BJ (cell line): ENCODE data around the gene MAPKAPK3. TPM values are rescaled to one million over a fixed set of nuclear protein-coding genes. Genes with fewer than 3 reads are reported as not detected.

Experiments
- CTCF ChIA-PET: fragments of 350-600 bp; formaldehyde crosslinking; extraction: SDS; loops from one replicate; lab custom pipeline; 2021; ENCODE audit warnings: antibody characterized with exemption, inconsistent platforms; lab: Yijun Ruan, JAX
- POLR2A ChIA-PET: fragments of 300-600 bp; sonication (Branson Sonifier 250); formaldehyde crosslinking; extraction: SDS; loops from one replicate; lab custom pipeline; 2021; ENCODE audit warnings: antibody characterized with exemption; lab: Charles Lee
- DNase-seq: peaks from one replicate; pipeline ENCODE4 v3.0.0-alpha.2; 2011; ENCODE audit warnings: low read depth
- H3K27me3 ChIP-seq: 2 replicates; pipeline ENCODE4 v1.6.0; 2011; ENCODE audit warnings: low read length; ENCODE audit not compliant: control insufficient read depth, insufficient read depth
- H3K36me3 ChIP-seq: 2 replicates; pipeline ENCODE4 v1.5.1; 2011; ENCODE audit warnings: low read length; ENCODE audit not compliant: control insufficient read depth, insufficient read depth
- H3K4me3 ChIP-seq: 2 replicates; pipeline ENCODE4 v1.5.1; 2011; ENCODE audit warnings: low read depth, mild to moderate bottlenecking, control low read depth, low read length
- CTCF ChIP-seq: IDR thresholded peaks from 2 replicates; pipeline ENCODE4 v1.5.1; 2011; ENCODE audit warnings: low read depth, mild to moderate bottlenecking, control low read depth, inconsistent platforms, low read length, moderate library complexity; ENCODE audit not compliant: insufficient read depth
- polyA plus RNA-seq: library from polyadenylated mRNA; depleted of rRNA; stranded (reverse); fragments of >200 nt; gene quantifications from 2 replicates; pipeline ENCODE4 v1.2.3, GENCODE V29; 2011

MAPKAPK3 gene
- polyA plus RNA-seq, 1 experiment = 53.5 TPM

- Histone ChIP-seq H3K4me3 (no peak overlapping the region), H3K36me3 (no peaks in the 10 kb centered on the region), H3K27me3 (no peaks in the 10 kb centered on the region)
- ChIA-PET POLR2A (interaction anchor here (0.5 to 1.7 kb wide), 6 partner anchors 9 to 784 kb away, joined by 3 to 11 read pairs (median 8); partner anchors contain the start of genes HEMK1 and MANF), CTCF (interaction anchor here (0.7 to 8.4 kb wide), 10 partner anchors 8 to 771 kb away, joined by 3 to 64 read pairs (median 4); partner anchors contain the start of genes C3orf18, CISH, HEMK1 and MAPKAPK3)
- TF ChIP-seq CTCF = no peak
- DNase-seq = peak; percentile 92
These were observed 15.9 kb upstream of the MAPKAPK3 start for GRCh38 chr3:50600841-50601591.

GRCh38 chr3:50602595-50603191, 14.3 kb upstream of the MAPKAPK3 start:
- Histone ChIP-seq H3K27me3 (no peaks in the 10 kb centered on the region), H3K36me3 (peaks cover 5% of the 10 kb centered on the region), H3K4me3 (no peak overlapping the region)
- no peak for DNase-seq
- POLR2A ChIA-PET = interaction anchor here (0.6 to 1.7 kb wide), 4 partner anchors 9 to 898 kb away, joined by 3 to 23 read pairs (median 8); partner anchors contain the start of genes CISH, DCAF1 and MANF
- CTCF ChIA-PET = interaction anchor here (2.4 to 8.4 kb wide), 3 partner anchors 9 to 31 kb away, joined by 21 to 64 read pairs (median 37); partner anchors contain the start of genes CISH, HEMK1 and MAPKAPK3
- TF ChIP-seq CTCF = no peak

- no peak for DNase-seq
- H3K4me3 ChIP-seq = no peak overlapping the region
- no peak for TF ChIP-seq CTCF
- ChIA-PET POLR2A (no interaction called here), CTCF (interaction anchor here (2.9 to 15.0 kb wide), 3 partner anchors 12 to 32 kb away, joined by 37 to 479 read pairs (median 64); partner anchors contain the start of genes C3orf18, HEMK1 and MAPKAPK3)
- no peaks in the 10 kb centered on the region for H3K27me3 ChIP-seq
- H3K36me3 ChIP-seq = peaks cover 9% of the 10 kb centered on the region
These were observed 13.5 kb upstream of the MAPKAPK3 start for GRCh38 chr3:50603261-50604109.

- Histone ChIP-seq H3K4me3 (no peak overlapping the region), H3K27me3 (no peaks in the 10 kb centered on the region), H3K36me3 (peaks cover 9% of the 10 kb centered on the region)
- no peak for TF ChIP-seq CTCF
- no peak for DNase-seq
- ChIA-PET POLR2A (no interaction called here), CTCF (interaction anchor here (0.6 to 15.0 kb wide), 4 partner anchors 11 to 785 kb away, joined by 3 to 479 read pairs (median 34); partner anchors contain the start of genes C3orf18, HEMK1 and MAPKAPK3)
These were observed 12.8 kb upstream of the MAPKAPK3 start for GRCh38 chr3:50604110-50604621.
